GM19025 (cell line): ENCODE results near the gene CRY1.
"Not testable (repeated sequence)": the region's sequence is repeated elsewhere in the genome, so short reads cannot be mapped to it uniquely, and the experiment has no call there.

Experiments
- ATAC-seq: cut with Tn5 transposase; IDR thresholded peaks from one replicate; pipeline ENCODE4 v1.9.1; 2021; ENCODE audit warnings: mild to moderate bottlenecking, low read depth, moderate library complexity; ENCODE audit not compliant: unreplicated experiment

CRY1 gene

DNA sequence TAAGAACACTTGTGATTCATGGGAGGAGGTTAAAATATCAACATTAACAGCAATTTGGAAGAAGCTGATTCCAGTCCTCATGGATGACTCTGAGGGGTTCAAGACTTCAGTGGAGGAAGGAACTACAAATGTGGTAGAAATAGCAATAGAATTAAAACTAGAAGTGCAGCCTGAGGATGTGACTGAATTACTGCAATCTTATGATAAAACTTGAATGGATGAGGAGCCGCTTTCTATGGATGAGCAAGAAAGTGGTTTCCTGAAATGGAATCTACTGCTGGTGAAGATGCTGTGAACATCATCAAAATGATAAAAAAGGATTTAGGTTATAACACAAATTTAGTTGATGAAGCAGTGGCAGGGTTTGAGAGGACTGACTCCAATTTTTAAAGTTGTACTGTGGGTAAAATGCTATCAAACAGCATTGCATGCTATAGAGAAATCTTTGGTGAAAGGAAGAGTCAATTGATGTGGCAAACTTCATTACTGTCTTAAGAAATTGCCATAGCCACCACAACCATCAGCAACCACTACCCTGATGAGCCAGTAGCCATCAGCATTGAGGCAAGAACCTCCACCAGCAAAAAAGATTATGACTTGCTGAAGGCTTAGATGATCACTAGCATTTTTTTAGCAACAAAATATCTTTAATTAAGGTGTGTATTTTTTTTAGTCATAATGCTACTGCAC is 80.5 kb downstream of the CRY1 start:
- no peak for ATAC-seq

GRCh38 chr12:107011519-107011918 is 81.8 kb downstream of the CRY1 start:
- ATAC-seq: no peak

DNA sequence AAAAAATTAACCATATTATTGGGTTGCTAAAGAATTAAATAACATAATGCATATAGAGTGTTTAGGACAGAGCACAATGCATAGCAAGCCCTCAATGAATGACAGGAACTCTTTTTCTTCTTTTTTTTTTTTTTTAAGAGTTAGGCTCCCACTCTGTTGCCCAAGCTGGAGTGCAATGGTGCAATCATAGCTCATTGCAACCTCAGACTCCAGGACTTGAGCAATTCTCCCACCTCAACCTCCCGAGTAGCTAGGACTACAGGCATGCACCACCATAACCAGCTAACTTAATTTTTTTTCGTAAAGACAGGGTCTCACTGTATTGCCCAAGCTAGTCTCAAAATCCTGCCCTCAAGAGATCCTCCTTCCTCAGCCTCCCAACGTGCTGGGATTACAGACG is 85.9 kb downstream of the CRY1 start:
- ATAC-seq: no peak

- ATAC-seq: not testable (repeated sequence)
These were observed 90.7 kb downstream of the CRY1 start for GRCh38 chr12:107002665-107003064.

DNA sequence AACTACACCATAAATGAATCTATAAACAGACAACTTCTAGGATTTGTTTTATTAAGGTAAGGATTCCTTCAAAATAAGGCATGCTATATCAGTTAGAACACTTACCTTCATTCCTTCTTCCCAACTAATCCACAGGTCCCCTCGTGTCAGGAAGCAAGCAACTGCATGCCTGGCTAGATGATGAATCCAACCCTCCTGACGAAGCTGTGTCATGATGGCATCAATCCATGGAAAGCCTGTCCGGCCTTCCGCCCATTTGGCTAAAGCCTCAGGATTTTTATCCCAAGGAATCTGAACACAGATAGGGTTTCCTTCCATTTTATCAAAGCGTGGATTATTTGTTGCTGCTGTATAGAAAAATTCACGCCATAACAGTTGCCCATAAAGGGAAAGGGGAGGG is 93.9 kb downstream of the CRY1 start:
- ATAC-seq: no peak

DNA sequence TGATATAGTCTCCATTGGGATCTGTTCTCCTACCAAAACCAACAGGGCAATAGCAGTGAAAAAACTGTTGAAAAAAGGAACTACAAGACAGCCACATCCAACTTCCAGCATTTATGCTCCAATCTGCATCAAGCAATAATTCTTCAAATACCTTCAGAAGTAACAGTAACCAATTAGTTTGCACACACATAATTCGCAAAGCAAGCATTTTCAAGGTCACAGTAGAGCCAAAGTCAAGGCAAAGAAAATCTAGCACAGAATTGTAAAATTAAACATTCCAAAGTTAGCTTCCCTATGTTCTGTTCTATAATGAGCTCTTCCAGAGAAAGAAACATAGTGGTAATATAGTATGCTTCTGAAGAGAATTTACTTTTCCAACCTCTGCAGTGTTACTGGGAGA is 95.4 kb downstream of the CRY1 start:
- ATAC-seq: no peak

DNA sequence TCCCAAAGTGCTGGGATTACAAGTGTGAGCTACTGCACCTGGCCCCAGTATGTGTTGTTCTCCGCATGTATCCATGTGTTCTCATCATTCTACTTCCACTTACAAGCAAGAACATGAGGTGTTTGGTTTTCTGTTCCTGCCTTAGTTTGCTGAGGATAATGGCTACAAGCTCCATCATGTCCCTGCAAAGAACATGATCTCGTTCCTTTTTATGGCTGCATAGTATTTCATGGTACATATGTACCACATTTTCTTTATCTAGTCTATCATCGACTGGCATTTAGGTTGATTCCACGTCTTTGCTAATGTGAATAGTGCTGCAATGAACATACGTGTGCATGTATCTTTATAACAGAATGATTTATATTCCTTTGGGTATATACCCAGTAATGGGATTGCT is 97.2 kb downstream of the CRY1 start:
- not testable (repeated sequence) for ATAC-seq

DNA sequence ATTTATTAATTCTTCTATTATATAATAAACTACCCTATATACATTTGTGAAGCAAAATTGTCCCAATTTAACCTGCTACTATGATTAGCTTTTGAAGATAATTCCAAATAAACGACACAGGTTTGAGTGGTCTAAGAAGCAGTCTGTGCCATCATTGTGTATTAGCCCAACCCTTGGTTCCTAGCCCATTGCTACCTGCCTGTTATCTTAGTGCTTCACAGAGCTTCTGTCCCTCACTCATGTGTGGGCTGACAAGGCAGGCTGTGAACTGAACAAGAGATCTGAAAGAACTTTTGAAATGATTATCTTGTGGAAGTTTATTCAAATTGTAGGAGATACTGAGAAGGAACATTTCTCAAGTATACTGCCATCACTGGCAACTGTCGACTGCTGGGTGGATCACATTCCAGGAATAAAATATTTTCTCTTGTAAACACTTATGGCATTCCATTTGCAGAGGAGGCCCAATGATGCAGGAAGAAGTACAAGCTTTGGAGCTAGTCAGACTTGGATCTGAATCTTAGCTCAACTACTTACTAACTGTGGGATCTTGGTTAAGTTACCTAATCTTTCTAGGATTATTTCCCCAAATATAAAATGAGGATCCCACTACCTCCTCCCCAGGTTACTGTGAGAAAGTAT is 98.6 kb downstream of the CRY1 start:
- no peak for ATAC-seq

DNA sequence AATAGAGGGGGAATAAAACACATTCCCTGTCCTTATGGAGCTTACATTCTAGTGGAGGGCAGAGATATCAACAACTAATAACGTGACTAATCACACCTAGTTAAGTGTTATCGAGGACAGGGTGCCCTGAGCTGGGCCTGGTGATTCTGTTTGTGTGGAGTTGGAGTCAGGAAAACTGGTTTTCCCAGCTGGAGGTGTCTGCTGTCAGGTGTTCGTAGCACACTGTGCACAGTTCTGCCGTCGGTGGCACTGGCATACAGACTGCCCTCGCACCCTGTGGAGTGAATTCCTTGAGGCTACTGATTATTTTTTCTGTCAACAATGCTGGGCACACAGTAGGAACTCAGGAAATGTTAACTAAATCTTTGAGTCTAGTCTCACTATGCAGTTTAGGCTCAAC is 105.5 kb downstream of the CRY1 start:
- ATAC-seq: no peak

DNA sequence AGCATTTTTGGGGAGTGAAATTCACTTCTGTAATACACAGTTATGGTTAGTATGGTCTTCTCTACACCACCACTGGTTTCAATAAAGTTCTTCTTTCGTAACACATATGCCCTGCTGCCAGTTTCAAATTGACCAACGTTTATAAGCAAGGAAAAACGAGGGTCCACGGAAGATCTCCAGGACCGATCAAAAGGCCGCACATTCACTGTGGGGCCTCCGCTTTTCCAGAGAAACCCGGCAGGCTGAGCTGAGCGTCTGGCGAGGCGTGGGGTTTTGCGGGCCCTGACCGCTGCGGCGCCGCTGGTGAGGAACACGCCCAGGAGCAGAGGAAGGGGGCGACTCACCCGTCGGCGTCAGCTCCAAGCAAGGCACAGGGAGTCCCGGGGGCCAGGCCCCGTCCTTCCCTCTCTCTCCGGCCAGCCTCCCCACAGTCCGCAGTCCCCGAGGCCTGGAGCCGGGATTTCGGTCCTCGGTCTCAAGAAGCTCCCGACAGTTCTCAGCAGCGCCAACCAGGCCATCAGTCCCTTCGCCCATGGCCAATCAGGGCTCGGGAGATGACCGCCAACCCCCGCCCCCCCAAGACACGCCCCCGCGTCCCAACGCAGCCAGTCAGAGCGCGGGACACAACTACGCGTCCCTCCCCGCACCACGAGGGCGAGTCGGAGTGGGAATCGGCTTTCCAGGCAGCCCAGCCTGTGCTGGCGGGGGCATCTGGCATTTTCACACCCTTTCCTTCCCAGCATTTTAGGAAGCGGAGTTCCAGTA is 106.5 kb downstream of the CRY1 start, which contains the start of gene MTERF2:
TSS of gene MTERF2 (minus strand) at position 522 of the 765 bp plus-strand sequence. CDS start 8,432 bp downstream, outside the sequence.
- peak; percentile 97 for ATAC-seq

DNA sequence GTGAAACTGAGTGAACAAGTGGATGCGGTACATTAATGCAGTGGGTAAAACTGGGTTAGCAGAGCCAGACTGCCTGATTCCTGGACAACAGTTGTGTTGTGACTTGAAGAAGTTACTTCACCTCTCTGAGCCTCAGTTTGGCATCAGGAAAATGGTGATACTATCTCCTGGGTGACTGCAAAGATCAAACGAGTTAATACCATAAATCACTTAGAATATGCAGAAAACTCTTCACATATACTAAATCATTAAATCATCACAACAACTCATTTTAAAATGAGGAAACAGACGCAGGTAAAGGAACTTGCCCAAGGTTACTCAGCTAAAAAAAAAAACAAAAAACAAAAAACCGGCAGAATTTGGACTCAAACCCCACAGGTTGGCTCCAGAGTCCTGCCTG is 107.2 kb downstream of the CRY1 start:
- ATAC-seq: no peak

GRCh38 chr12:106985479-106985878 is 107.9 kb downstream of the CRY1 start:
- ATAC-seq: no peak

- ATAC-seq: no peak
These were observed 108.7 kb downstream of the CRY1 start for GRCh38 chr12:106984588-106985137.

GRCh38 chr12:106982229-106982628 is 111.1 kb downstream of the CRY1 start:
- ATAC-seq: no peak

- no peak for ATAC-seq
These were observed 111.6 kb downstream of the CRY1 start for GRCh38 chr12:106981788-106982187.

DNA sequence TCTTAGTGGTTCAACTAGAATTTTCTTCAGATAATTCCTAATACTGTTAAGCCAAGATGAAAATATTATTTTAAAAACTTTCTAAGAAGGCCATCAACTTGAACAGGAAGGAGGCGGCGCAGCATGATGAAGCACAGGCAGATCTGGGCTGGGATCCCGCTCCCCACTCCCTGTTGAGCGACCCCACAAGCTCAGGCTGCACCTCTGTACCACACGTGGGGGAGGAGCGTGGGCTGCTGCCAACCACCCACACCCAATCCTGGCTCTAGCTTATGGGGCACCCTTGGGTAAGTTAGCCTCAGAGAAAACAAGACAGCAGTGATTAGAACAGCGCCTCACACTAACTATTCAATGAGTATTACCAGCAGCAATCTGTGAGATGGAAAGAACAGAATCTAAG is 112.4 kb downstream of the CRY1 start:
- no peak for ATAC-seq

GRCh38 chr12:106978035-106978800 is 115.1 kb downstream of the CRY1 start:
- no peak for ATAC-seq

DNA sequence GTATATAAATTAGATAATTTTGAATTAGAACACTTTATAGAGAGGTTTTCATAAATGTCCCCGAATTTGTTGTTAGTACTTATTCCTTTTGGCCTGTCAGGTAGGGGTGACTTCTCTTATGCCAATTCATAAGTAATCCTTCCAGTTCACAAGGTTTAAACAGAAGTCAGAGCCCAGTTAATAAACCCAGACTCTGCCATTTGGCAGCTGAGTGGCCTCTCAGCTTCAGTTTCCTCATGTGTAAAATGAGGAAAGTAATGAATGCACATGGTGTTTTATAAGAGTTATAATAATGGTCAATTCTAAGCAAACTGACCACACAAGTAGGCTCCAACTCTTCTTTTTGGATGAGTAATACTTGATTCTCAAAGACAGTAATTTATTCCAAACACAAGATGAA is 116.7 kb downstream of the CRY1 start:
- ATAC-seq: no peak

GRCh38 chr12:106975993-106976658 is 117.2 kb downstream of the CRY1 start:
- no peak for ATAC-seq

GRCh38 chr12:106975098-106975497 is 118.3 kb downstream of the CRY1 start:
- no peak for ATAC-seq
